Tibial nerve (tissue), 3 donors: ENCODE data around the gene RASAL2.

Source experiments
- CTCF ChIP-seq, 5 experiments: fragments of 200-600 bp in 3 of 5; fragments of 450-650 bp in 2 of 5; sonication (generic) in 3 of 5; IDR thresholded peaks; one replicate each; pipeline ENCODE4 v1.5.1; 2016 to 2019; ENCODE audit warnings: antibody characterized with exemption in 5 of 5, mild to moderate bottlenecking in 3 of 5, moderate library complexity in 2 of 5
- POLR2A ChIP-seq, 2 donors: fragments of 450-650 bp; IDR thresholded peaks; one replicate each; pipeline ENCODE4 v1.6.1; 2017; ENCODE audit warnings: antibody characterized with exemption in 2 of 2, mild to moderate bottlenecking in 2 of 2, moderate library complexity in 2 of 2

- TF ChIP-seq CTCF (IDR thresholded peaks at IDR 0.05) (no peak), POLR2A (IDR thresholded peaks at IDR 0.05) (no peak)
These were observed 363.7 kb downstream of the RASAL2 start for GRCh38 chr1:178457651-178458050.
